NCI-H1436 (cell line): ENCODE measurements around the gene JMJD6.
"Not testable (repeated sequence)": the region's sequence is repeated elsewhere in the genome, so short reads cannot be mapped to it uniquely, and the experiment has no call there.

Experiments used
- DNase-seq: peaks from one replicate; lab custom pipeline; 2025; lab: John Stamatoyannopoulos, UW

The JMJD6 gene

GRCh38 chr17:76716146-76716838 is 10.1 kb downstream of the JMJD6 start:
- no peak for DNase-seq

GRCh38 chr17:76715496-76715830 is 10.9 kb downstream of the JMJD6 start:
- no peak for DNase-seq

- peak; percentile 38 for DNase-seq
These were observed 11.4 kb downstream of the JMJD6 start for GRCh38 chr17:76714822-76715495.

- no peak for DNase-seq
These were observed 12.1 kb downstream of the JMJD6 start for GRCh38 chr17:76714336-76714735.

GRCh38 chr17:76713765-76714164 is 12.6 kb downstream of the JMJD6 start:
- DNase-seq: no peak

GRCh38 chr17:76712321-76712720 is 14.1 kb downstream of the JMJD6 start:
- not testable (repeated sequence) for DNase-seq

- peak; percentile 67 for DNase-seq
These were observed 15.4 kb downstream of the JMJD6 start, which contains the start of gene MXRA7 for GRCh38 chr17:76710863-76711611. Gene MXRA7, minus strand, starts transcription at chr17:76710965. Its CDS starts 19 bp downstream, at chr17:76710946.

- not testable (repeated sequence) for DNase-seq
These were observed 16.2 kb downstream of the JMJD6 start for GRCh38 chr17:76709951-76710862.

- peak; percentile 75 for DNase-seq
These were observed 17.1 kb downstream of the JMJD6 start for GRCh38 chr17:76709077-76709950.

- DNase-seq: peak; percentile 51
These were observed 18.2 kb downstream of the JMJD6 start for GRCh38 chr17:76707985-76708807.

- no peak for DNase-seq
These were observed 19.6 kb downstream of the JMJD6 start for GRCh38 chr17:76706817-76707216.

GRCh38 chr17:76704805-76705204 is 21.6 kb downstream of the JMJD6 start:
- no peak for DNase-seq

GRCh38 chr17:76702941-76703637 is 23.3 kb downstream of the JMJD6 start:
- no peak for DNase-seq

- DNase-seq: no peak
These were observed 24.3 kb downstream of the JMJD6 start for GRCh38 chr17:76702076-76702475.

- no peak for DNase-seq
These were observed 24.9 kb downstream of the JMJD6 start for GRCh38 chr17:76701471-76701967.

GRCh38 chr17:76700617-76701470 is 25.6 kb downstream of the JMJD6 start:
- DNase-seq: peak; percentile 71

- peak; percentile 71 for DNase-seq
These were observed 26.2 kb downstream of the JMJD6 start for GRCh38 chr17:76700270-76700616.

- not testable (repeated sequence) for DNase-seq
These were observed 27.9 kb downstream of the JMJD6 start for GRCh38 chr17:76698466-76698977.
